ENCODE data around the gene EYA4.
A peak's percentile ranks its signal among the peaks of the same experiment; 100 is the strongest.

EYA4 gene, protein sequence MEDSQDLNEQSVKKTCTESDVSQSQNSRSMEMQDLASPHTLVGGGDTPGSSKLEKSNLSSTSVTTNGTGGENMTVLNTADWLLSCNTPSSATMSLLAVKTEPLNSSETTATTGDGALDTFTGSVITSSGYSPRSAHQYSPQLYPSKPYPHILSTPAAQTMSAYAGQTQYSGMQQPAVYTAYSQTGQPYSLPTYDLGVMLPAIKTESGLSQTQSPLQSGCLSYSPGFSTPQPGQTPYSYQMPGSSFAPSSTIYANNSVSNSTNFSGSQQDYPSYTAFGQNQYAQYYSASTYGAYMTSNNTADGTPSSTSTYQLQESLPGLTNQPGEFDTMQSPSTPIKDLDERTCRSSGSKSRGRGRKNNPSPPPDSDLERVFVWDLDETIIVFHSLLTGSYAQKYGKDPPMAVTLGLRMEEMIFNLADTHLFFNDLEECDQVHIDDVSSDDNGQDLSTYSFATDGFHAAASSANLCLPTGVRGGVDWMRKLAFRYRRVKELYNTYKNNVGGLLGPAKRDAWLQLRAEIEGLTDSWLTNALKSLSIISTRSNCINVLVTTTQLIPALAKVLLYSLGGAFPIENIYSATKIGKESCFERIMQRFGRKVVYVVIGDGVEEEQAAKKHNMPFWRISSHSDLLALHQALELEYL

GRCh38 chr6:133241086-133241900, at the start of gene EYA4:
EYA4 (plus strand) TSS chr6:133241357; CDS start chr6:133274781, 33,424 bp downstream.
- no peak for DNase-seq (ENCODE audit: low spot score)

DNA sequence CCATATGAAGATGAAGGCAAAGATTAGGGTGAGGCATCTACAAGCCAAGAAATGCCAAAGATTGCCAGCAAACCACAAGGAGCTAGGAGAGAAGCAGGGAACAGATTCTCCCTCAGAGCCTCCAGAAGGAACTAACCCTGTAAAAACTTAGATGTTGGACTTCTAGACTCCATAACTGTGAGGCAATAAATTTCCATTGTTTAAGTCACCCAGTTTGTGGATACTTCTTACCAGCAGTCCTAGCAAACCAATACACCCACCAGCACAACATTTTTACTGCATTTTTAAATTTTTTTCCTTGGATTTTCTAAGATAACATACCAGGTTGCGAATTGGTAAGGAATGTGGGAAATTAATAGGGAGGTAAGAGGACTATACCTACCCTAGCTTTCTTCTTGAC, 47.8 kb upstream of the EYA4 start:
- DNase-seq (ENCODE audit: low spot score) = no peak

GRCh38 chr6:133198725-133199124, 42.4 kb upstream of the EYA4 start:
- peak; percentile 83 for DNase-seq (ENCODE audit: low spot score)

GRCh38 chr6:133201231-133201630, 39.9 kb upstream of the EYA4 start:
- DNase-seq (ENCODE audit: low spot score) = no peak

- DNase-seq (ENCODE audit: low spot score) = no peak
Measured at GRCh38 chr6:133202610-133203343, 38.4 kb upstream of the EYA4 start.

DNA sequence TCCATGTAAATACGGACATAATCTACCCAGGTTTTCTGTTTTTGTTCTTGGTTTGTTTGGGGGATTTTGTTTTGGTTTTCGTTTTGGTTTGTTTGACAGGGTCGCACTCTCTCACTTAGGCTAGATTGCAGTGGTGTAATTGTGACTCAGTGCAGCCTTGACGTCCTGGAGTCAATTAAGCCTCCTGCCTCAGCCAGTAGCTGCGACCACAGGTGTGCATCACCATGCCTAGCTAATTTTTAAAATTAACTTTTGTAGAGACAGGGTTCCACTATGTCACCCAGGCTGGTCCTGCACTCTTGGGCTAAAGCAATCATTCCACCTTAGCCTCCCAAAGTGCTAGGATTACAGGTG, 37.8 kb upstream of the EYA4 start:
- no peak for DNase-seq (ENCODE audit: low spot score)

- no peak for DNase-seq (ENCODE audit: low spot score)
Measured at GRCh38 chr6:133205304-133205703, 35.9 kb upstream of the EYA4 start.

GRCh38 chr6:133206942-133207341, 34.2 kb upstream of the EYA4 start:
- no peak for DNase-seq (ENCODE audit: low spot score)

DNA sequence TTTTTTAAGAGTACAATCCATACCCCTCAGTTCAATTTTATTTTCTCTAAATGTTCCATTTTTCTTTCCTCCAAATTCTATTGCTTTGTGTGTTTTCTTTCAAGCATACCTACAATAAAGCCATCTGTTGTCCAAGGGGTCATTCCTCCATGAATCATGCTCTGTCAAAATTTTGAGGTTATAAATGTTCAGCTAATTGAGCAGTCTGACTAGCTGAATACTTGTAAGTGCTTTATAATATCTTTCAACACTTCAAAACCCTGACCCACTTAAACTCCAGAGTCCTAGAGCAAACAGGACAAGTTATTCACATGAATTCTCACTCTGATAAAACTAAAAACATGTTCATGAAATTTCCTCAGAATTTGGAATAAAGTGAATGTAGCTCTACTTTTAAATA, 33.4 kb upstream of the EYA4 start:
- no peak for DNase-seq (ENCODE audit: low spot score)

GRCh38 chr6:133208183-133208755, 32.9 kb upstream of the EYA4 start:
- no peak for DNase-seq (ENCODE audit: low spot score)

GRCh38 chr6:133214267-133214666, 26.9 kb upstream of the EYA4 start:
- no peak for DNase-seq (ENCODE audit: low spot score)

- DNase-seq (ENCODE audit: low spot score) = no peak
Measured at GRCh38 chr6:133218852-133219251, 22.3 kb upstream of the EYA4 start.

DNA sequence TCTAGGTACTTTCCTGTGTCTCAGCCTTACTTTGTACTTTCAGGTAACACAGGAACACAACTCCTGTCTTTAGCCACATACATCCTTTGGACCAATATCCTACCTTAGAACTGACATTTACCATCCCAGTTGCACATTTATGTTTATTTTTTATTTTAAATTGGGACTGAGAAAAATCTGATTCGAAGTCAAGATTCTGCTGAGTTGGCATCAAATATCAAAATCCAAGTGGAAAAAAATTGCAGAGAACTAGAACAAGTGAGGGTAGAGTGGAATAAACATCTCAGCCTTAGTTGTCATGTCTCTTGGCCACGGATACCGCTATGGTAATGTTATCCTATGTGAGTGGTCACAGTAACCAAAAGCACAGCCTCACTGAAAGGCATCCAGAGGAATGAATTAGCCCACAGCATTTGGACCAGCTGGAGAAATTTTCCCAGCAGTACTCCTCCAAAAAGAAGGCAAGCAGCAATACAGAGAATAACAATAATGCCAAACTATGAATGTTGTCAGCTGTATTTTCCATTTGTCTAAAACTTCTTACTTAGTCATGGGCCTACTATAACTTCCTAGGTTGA, 17.6 kb upstream of the EYA4 start:
- no peak for DNase-seq (ENCODE audit: low spot score)

DNA sequence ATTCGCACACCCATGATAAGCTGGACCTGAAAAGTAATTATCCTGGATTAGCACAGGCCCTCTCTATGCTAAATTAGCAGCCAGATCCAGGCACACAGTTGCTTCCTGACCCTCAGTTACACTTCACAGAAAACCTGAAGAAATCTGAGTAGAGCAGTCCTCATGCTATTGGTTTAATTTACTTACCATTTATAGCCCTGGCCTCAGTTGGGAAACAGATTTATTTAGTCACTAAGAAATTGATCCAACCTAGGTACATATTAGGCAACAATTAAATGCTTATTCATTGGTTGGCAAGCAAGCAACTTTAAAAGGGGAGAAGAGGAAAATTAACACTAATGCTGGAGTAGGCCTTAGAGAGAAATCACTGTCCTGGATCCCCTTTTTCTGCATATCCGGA, 15.6 kb upstream of the EYA4 start:
- DNase-seq (ENCODE audit: low spot score) = no peak

GRCh38 chr6:133227344-133227743, 13.8 kb upstream of the EYA4 start:
- no peak for DNase-seq (ENCODE audit: low spot score)

- DNase-seq (ENCODE audit: low spot score) = no peak
Measured at GRCh38 chr6:133230052-133230451, 11.1 kb upstream of the EYA4 start.

GRCh38 chr6:133235221-133235620, 5.9 kb upstream of the EYA4 start:
- no peak for DNase-seq (ENCODE audit: low spot score)

DNA sequence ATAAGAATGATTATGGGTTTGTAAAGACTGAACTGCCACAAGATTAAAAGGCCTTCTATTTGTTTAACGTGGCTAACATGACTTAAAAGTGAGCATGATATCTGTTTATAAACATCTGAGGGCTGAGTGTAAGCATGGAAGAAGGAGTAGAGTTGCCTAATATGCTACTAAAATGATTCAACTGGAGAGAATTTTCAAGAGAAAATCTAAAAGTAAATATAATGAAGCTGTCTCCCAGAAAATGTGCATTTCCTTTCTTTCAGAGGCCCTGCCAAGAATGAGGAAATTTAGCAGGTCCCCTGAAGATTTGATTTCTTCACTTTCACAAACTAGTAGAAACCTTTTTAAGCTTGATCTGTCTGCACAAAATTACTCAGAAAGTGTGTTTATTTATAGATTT, 4.2 kb upstream of the EYA4 start:
- no peak for DNase-seq (ENCODE audit: low spot score)

GRCh38 chr6:133240511-133241085, 559 bp upstream of the EYA4 start:
- no peak for DNase-seq (ENCODE audit: low spot score)

GRCh38 chr6:133241901-133242636, 912 bp downstream of the EYA4 start:
- DNase-seq (ENCODE audit: low spot score) = no peak

Data from COLO829 (cell line).